Mammary epithelial cell (primary cell): ENCODE results near the gene C1orf174.

ENCODE experiments used
- EZH2 ChIP-seq: IDR thresholded peaks from 2 replicates; pipeline ENCODE4 v1.6.1; 2012; ENCODE audit warnings: low read length, inconsistent platforms, borderline replicate concordance
- TF ChIP-seq, protein P1 (sequence below), 2 donors: IDR thresholded peaks in 1 of 2; conservative IDR thresholded peaks in 1 of 2; 2 replicates each; pipeline ENCODE4 v1.5.1; 2011 to 2012; ENCODE audit warnings: inconsistent platforms in 2 of 2, low read length in 2 of 2, mild to moderate bottlenecking in 2 of 2, control low read depth in 1 of 2, low read depth in 1 of 2; ENCODE audit not compliant: insufficient read depth in 1 of 2; ENCODE audit errors: extremely low read depth in 1 of 2

- TF ChIP-seq, protein P1, sequence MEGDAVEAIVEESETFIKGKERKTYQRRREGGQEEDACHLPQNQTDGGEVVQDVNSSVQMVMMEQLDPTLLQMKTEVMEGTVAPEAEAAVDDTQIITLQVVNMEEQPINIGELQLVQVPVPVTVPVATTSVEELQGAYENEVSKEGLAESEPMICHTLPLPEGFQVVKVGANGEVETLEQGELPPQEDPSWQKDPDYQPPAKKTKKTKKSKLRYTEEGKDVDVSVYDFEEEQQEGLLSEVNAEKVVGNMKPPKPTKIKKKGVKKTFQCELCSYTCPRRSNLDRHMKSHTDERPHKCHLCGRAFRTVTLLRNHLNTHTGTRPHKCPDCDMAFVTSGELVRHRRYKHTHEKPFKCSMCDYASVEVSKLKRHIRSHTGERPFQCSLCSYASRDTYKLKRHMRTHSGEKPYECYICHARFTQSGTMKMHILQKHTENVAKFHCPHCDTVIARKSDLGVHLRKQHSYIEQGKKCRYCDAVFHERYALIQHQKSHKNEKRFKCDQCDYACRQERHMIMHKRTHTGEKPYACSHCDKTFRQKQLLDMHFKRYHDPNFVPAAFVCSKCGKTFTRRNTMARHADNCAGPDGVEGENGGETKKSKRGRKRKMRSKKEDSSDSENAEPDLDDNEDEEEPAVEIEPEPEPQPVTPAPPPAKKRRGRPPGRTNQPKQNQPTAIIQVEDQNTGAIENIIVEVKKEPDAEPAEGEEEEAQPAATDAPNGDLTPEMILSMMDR (conservative IDR thresholded peaks at IDR 0.05 in 1 of 2, IDR thresholded peaks at IDR 0.05 in 1 of 2; ENCODE audit: extremely low read depth in 1 of 2, insufficient read depth in 1 of 2, low read depth in 1 of 2, low read length in 2 of 2): no peak
- no peak for TF ChIP-seq EZH2
Observed at GRCh38 chr1:3894626-3895278, 5.3 kb downstream of the C1orf174 start.
